Measurements from ENCODE around the gene CSTPP1.

DNA sequence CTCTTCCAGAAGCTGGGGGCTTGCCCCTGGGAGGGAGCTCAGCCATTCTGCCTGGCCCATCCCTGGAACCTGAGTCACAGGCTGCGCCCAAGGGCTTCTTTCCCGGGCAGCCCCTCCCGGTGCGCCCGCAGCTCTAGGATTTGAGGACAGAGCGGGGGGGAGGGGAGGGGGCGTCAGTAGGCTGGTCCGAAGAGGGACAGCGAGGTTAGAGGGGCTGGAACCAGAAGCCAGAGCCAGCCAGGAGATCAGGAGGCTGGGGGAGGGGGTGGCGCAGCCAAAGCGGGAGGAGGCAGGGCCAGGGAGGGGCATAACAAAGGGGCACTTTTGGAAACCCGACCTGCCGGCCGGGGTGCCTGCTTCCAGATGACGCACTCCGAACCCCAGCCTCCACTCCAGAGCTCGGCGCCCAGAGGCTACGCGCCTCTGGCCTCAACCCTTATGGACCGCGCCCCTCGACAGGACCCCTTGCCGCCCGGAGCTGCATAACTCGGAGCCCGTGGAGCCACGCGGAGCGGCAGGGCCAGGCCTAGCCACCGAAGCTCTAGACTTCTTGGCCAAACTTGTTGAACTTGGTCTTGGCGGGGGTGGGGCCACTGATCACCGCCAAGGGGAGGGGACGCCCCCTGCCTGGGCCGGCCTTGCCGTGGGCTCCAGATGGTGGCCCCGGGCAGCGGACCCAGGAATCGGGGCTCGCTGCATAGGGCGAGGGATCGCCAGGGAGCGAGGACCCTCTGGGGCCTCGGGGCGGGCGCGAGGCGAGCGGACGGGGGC lies 248.9 kb downstream of the CSTPP1 start:
- TF ChIP-seq, protein P1, sequence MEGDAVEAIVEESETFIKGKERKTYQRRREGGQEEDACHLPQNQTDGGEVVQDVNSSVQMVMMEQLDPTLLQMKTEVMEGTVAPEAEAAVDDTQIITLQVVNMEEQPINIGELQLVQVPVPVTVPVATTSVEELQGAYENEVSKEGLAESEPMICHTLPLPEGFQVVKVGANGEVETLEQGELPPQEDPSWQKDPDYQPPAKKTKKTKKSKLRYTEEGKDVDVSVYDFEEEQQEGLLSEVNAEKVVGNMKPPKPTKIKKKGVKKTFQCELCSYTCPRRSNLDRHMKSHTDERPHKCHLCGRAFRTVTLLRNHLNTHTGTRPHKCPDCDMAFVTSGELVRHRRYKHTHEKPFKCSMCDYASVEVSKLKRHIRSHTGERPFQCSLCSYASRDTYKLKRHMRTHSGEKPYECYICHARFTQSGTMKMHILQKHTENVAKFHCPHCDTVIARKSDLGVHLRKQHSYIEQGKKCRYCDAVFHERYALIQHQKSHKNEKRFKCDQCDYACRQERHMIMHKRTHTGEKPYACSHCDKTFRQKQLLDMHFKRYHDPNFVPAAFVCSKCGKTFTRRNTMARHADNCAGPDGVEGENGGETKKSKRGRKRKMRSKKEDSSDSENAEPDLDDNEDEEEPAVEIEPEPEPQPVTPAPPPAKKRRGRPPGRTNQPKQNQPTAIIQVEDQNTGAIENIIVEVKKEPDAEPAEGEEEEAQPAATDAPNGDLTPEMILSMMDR (IDR thresholded peaks at IDR 0.05; ENCODE audit: poor library complexity, severe bottlenecking), result no peak
- TF ChIP-seq, protein P2, sequence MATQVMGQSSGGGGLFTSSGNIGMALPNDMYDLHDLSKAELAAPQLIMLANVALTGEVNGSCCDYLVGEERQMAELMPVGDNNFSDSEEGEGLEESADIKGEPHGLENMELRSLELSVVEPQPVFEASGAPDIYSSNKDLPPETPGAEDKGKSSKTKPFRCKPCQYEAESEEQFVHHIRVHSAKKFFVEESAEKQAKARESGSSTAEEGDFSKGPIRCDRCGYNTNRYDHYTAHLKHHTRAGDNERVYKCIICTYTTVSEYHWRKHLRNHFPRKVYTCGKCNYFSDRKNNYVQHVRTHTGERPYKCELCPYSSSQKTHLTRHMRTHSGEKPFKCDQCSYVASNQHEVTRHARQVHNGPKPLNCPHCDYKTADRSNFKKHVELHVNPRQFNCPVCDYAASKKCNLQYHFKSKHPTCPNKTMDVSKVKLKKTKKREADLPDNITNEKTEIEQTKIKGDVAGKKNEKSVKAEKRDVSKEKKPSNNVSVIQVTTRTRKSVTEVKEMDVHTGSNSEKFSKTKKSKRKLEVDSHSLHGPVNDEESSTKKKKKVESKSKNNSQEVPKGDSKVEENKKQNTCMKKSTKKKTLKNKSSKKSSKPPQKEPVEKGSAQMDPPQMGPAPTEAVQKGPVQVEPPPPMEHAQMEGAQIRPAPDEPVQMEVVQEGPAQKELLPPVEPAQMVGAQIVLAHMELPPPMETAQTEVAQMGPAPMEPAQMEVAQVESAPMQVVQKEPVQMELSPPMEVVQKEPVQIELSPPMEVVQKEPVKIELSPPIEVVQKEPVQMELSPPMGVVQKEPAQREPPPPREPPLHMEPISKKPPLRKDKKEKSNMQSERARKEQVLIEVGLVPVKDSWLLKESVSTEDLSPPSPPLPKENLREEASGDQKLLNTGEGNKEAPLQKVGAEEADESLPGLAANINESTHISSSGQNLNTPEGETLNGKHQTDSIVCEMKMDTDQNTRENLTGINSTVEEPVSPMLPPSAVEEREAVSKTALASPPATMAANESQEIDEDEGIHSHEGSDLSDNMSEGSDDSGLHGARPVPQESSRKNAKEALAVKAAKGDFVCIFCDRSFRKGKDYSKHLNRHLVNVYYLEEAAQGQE (IDR thresholded peaks at IDR 0.05; ENCODE audit: borderline replicate concordance), result no peak
